HG02678 (cell line): ENCODE data around the gene PPP1R14B.

Experiments used
- ATAC-seq: cut with Tn5 transposase; IDR thresholded peaks from one replicate; pipeline ENCODE4 v1.9.1; 2021; ENCODE audit warnings: mild to moderate bottlenecking, moderate library complexity; ENCODE audit not compliant: unreplicated experiment

PPP1R14B gene, protein sequence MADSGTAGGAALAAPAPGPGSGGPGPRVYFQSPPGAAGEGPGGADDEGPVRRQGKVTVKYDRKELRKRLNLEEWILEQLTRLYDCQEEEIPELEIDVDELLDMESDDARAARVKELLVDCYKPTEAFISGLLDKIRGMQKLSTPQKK

GRCh38 chr11:64246871-64247728, at the start of gene PPP1R14B:
Gene PPP1R14B, minus strand, starts transcription at chr11:64246943. Its CDS starts 270 bp downstream, at chr11:64246673.
- peak; percentile 47 for ATAC-seq

GRCh38 chr11:64296236-64296635, 49.5 kb upstream of the PPP1R14B start:
- ATAC-seq: no peak

DNA sequence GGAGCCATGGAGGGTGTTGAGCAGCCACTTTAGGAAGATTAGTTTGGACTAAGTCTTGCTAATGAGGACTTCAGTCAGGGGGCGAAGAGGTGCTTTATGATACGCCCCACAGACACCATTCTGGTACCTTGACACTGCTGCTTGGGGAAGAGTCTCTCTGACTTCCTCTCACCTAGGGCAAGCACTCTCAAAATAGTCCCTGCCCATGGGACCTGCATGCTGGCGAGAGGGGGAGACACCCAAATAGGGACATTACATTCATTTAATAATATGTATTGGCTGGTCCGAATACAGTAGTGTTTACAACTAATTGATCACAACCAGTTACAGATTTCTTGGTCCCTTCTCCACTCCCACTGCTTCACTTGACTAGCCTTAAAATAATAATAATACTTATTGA, 49.0 kb upstream of the PPP1R14B start:
- no peak for ATAC-seq

- ATAC-seq: no peak
These were observed 48.0 kb upstream of the PPP1R14B start for GRCh38 chr11:64294774-64295173.

- no peak for ATAC-seq
These were observed 45.9 kb upstream of the PPP1R14B start for GRCh38 chr11:64292460-64293254.

DNA sequence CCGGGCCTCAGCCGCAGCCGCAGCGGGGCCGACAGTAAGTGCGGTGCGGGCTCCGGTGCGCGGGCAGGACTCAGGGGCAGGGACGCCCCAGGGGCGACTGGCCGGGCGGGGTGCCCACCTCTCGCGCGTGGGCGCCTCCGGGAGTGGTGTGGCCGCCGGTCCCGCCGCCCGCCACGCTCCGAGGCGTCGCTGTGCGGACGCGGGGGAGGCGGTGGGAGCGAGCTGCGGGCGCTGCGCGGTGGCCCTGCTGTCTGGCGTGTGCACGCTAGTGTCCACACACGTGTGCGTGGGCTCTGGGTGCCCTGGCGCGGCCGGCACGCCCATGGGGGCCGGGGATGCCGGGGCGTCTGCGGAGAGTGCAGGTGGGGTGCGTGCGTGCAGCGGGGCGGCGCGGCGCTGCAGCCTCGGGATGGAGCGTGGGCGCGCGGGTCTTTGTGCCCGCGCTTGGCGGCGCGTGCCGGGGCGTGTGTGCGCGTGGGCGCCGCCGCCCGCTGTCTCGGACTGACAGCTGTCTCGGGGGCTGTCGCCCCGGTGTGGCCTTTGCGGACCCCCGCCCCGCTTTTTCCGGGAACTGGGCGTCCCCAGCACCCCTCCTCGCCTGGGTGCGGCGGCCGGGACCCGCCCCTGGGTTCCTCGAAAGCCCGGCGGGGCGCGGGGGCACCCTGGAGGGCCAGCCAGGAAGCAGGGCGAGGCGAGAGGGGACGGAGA, 45.2 kb upstream of the PPP1R14B start:
- no peak for ATAC-seq

- no peak for ATAC-seq
These were observed 44.6 kb upstream of the PPP1R14B start, which contains the start of gene KCNK4 for GRCh38 chr11:64291262-64291751. Gene KCNK4, plus strand, starts transcription at chr11:64291302. Its CDS starts 1,717 bp downstream, at chr11:64293019.

DNA sequence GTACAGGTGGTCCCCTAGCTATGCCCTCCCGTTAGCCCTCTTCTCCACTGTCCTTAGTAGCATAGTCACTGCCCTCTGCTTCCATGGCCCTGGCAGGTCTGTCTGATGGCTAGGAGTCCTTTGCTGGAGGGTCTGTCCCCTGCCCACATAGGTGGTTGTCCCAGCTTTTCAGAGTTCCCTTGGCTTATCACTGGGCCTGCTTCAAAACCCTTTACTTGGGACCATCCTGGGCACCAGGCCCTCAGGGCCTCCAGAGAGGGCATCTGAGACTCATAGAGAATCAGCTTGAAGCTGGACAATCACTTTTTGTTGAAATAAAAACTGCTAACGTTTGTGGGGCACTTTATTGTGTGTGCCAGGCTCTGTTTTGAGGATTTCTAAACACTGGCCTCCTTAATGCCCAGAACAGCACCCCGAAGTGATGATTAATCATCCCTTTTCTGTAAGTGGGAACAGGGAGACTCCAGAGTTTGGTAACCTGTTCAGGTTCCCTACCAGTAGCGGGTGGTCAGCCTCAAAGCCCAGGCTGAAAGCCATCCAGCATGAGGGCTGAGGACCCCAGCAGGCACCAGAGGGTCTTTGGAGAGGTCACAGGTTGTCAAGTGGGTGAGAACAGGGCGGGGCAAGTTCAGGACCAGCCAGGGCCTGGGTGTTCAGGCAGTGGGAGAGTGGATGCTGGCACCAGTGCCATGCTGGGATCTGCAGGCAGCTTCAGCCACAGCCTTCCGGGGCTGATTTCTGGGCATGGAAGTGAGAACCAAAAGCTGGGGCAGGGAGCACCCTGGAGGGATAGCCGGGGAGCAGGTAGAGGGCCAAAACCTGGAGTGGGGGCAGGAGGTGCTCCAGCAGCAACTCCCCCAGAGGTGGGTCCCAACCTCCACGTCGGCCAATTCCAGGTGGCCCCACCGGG, 43.9 kb upstream of the PPP1R14B start:
- ATAC-seq: no peak

DNA sequence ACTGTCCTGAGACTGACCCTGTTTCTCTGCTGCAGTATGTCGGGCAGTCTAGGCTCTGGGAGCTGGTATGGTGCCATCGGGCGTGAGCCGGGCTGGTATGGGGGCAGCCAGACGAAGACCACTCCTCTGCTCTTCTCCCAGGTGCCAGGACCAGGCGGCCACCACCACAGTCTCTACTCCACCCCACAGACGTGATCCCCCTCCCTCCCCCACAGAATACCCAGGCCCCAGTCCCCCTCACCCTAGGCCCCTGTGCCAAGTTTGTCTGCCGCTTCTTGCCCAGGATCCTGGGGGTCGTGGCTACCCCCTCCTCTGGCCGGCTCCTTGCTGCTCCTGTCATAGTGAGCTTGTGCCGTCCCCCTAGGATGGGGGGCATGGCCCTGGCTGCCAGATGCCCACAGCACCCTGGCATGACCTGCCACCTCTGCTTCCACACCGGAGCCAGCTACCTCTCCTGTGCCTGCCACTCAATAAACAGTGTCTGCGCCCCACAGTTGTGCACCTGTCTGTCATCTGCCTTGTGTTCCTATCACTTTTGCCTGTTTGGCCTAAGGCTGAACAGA, 42.3 kb upstream of the PPP1R14B start:
- no peak for ATAC-seq

GRCh38 chr11:64288353-64288750, 41.6 kb upstream of the PPP1R14B start:
- no peak for ATAC-seq

- no peak for ATAC-seq
These were observed 41.1 kb upstream of the PPP1R14B start for GRCh38 chr11:64287676-64288352.

DNA sequence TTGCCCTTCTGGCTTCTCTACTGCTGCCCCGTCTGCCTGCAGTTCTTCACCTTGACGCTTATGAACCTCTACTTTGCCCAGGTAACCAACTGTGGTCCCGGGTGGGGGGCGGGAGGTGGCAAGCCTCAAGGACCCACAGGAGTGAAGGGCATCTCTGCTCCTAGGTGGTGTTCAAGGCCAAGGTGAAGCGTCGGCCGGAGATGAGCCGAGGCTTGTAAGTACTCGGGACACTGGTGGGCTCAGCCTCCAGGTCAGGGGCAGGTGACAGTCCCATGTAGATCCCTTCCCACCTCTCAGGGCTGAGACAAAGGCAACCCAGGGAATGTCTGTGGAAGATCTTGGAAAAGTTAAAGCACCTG, 40.0 kb upstream of the PPP1R14B start:
- ATAC-seq: no peak

DNA sequence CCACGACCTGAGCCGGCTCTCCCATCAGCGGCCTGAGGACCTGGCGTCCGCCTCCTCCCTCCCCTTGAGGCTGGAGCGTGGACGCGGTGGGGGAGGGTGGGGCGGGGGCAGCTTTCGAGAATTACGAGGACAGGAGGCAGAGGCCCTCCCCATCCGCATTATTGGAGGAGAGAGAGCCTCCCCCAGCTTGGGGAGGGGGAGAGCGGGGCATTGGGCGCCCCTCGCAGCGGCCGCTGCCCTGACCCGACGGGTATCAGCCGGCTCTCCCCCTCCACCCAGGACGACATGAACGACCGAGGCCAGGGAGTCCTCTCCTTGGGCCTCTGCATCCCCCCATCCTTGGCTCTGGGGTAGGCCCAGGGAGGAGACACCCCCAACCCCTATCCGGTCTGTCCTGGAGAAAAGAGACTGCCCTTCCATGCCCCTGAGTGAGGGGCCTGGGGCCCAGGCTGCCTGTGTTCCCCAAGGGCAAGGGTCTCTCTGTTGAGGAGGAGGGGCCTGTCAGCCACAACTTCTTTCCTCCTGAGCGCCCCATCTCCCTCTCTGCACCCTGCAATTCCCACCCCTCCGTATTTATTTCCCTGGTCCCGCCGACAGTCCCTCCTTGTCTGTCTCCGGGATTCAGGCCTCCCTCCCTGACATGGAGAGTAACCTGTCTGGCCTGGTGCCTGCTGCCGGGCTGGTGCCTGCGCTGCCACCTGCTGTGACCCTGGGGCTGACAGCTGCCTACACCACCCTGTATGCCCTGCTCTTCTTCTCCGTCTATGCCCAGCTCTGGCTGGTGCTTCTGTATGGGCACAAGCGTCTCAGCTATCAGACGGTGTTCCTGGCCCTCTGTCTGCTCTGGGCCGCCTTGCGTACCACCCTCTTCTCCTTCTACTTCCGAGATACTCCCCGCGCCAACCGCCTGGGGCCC, 39.4 kb upstream of the PPP1R14B start:
- ATAC-seq: no peak

DNA sequence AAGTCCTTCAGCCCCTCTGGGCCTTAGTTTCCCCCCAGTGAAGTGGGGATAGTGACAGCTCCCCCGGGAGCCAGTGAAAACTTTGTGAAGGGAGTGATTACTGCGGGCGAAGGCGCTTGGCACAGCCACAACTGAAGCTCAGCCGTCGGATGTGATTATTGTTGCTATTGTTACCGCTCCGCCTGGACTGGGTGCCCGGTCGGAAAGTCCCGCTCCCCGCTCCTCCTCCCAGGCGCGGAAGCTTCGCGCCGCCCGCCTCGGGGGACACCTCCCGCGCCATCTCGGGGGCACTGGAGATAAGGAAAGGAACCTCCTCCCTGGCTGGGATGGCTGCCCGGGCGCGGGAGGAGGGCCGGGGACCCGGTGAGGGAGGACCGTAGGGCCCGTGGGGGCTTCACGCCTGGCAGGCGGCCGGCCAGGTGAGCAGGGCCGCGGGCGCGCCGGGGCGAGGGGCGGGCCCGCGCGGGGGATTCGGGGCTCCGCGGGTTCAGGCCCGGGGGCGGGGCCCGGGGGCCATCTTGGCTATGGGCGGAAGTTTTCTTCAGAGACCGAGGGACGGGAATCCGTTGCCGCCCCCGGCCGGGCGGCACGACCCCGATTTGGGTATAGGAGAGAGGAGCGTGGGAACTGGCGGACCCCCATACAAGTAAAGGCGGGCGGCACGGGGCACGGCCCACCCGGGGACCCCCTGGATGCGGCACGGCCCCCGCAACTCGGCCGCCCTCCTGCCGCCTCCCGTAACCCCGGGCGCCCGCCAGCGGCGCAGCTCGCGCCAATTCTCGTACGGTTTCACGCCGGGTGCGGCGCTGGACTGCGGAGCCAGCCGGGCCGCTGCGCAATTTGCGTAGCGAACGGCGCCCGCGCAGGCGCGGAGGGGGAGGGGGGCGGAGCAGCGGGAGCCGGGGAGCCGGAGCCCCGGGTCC, 38.5 kb upstream of the PPP1R14B start, which contains the start of gene GPR137:
Gene GPR137, plus strand, starts transcription at position 887 of the 923 bp plus-strand sequence. CDS start 677 bp downstream, outside the sequence.
- ATAC-seq: peak; percentile 64

DNA sequence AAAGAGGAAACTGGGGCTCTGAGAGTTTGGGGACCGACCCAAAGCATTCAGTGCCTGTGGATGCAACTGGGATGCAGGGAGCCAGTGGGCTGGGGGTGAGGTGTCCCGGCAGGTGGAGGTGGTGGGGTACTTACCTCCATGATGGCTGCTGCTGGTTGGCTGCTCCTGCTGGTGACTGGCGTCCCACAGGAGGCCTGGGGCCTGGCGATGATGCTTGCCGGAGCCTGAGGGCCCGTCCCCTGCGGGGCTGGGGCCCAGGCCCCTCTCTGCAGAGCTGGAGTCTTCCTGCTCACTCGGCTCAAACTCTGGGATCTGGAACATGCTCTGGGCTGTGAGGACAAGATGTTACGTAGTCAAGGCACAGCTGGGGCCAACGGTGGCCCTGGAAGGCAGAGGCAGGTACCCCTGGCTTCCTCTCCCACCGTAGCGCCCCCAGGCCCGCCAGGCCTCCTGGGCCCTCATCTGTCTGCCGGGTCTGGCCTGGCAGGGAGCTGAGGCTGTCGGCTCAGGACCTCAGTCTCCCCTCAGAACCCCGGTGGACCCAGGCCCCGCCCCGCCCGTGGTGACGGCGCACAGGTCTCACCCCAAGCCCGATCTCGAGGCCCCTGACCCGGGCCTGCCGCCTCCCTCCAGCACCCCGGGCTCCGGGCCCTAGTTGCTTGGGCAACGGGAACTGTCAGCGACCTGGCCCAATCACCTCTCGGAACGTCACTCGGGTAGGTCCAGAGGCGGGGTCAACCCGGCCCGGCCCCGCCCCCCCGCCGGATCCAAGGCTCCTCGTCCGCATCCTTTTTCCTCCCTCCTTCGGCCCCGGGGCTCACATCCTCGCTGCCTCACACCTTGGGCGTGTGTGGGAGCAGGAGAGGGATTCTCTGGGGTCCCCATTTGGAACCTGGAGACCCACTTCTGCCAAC, 37.6 kb upstream of the PPP1R14B start, which contains the start of gene BAD:
Gene BAD, minus strand, starts transcription at position 618 of the 914 bp plus-strand sequence. Its CDS starts 297 bp downstream, at position 321.
- peak; percentile 69 for ATAC-seq
